H1 (cell line): ENCODE measurements around the gene NEO1. TPM values are rescaled to one million over a fixed set of nuclear protein-coding genes. Genes with fewer than 3 reads are reported as not detected.

Experiments used
- EP300 ChIP-seq, 2 experiments: IDR thresholded peaks; 1 replicate in 1 of 2; 2 replicates in 1 of 2; pipeline ENCODE4 v1.6.1; 2011 to 2012; ENCODE audit warnings: low read depth in 2 of 2, low read length in 2 of 2, mild to moderate bottlenecking in 2 of 2, borderline replicate concordance in 1 of 2, inconsistent platforms in 1 of 2, moderate library complexity in 1 of 2
- KDM4A ChIP-seq: IDR thresholded peaks from one replicate; pipeline ENCODE4 v1.7.1; 2012; ENCODE audit warnings: low read depth, mild to moderate bottlenecking, moderate library complexity, low read length, inconsistent platforms; ENCODE audit not compliant: severe bottlenecking
- RXRA ChIP-seq: IDR thresholded peaks from 2 replicates; pipeline ENCODE4 v1.6.1; 2011; ENCODE audit warnings: low read depth, mild to moderate bottlenecking, low read length, moderate library complexity; ENCODE audit not compliant: insufficient read depth
- SIRT6 ChIP-seq: IDR thresholded peaks from one replicate; pipeline ENCODE4 v1.7.1; 2012; ENCODE audit warnings: low read length, inconsistent platforms
- SP4 ChIP-seq: IDR thresholded peaks from 2 replicates; pipeline ENCODE4 v1.6.1; 2012; ENCODE audit warnings: low read length, inconsistent platforms
- polyA plus RNA-seq, 7 experiments: library from polyadenylated mRNA; depleted of rRNA in 3 of 7; stranded (reverse) in 5 of 7; unstranded in 2 of 7; fragments of >200 nt in 5 of 7; fragments of 200-250 nt in 2 of 7; gene quantifications; 1 replicate in 5 of 7; 2 replicates in 1 of 7; 4 replicates in 1 of 7; pipeline versions ENCODE4 v1.2.1 to v1.2.3, GENCODE V29; 2011 to 2013; ENCODE audit warnings: missing spikeins in 2 of 7, mixed read lengths in 2 of 7
- total RNA-seq: library from RNA; stranded (reverse); fragmentation: NEBNext Ultra II Directional; extraction: Animal tissue kit (Norgen Biotek cat#: 25700); gene quantifications from 2 replicates; pipeline ENCODE4 v1.2.1, GENCODE V29; 2021
- TF ChIP-seq, protein P1 (sequence below): IDR thresholded peaks from 2 replicates; pipeline ENCODE4 v1.6.1; 2011; ENCODE audit warnings: low read length, improper control_type of control experiment

NEO1 gene
- total and polyA plus RNA-seq, 2 of the 8 experiments (the other 6 are each of a cell fraction or from before 2014, with no cell fraction given), result 36.0 to 51.0 TPM

DNA sequence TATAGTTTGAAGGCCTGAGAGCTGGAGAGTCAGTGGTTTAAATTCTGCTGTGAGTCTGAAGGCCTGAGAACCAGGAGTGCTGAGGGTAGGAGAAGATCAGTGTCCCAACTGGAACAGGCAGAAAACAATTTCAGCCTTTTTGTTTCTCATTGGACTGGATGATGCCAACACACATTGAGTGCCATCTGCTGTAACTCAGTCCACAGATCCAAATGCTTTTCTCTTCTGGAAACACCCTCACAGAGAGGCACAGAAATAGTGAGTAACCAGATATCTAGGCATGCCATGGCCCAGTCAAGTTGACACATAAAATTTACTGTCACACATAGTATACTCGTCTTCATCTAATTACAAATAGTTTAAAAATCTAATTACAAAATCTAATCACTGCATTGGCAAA, 100.8 kb downstream of the NEO1 start (continued):
- TF ChIP-seq, protein P1, sequence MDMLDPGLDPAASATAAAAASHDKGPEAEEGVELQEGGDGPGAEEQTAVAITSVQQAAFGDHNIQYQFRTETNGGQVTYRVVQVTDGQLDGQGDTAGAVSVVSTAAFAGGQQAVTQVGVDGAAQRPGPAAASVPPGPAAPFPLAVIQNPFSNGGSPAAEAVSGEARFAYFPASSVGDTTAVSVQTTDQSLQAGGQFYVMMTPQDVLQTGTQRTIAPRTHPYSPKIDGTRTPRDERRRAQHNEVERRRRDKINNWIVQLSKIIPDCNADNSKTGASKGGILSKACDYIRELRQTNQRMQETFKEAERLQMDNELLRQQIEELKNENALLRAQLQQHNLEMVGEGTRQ, result no peak
- no peak for TF ChIP-seq KDM4A
- no peak for TF ChIP-seq RXRA
- TF ChIP-seq SP4, result no peak
- no peak for TF ChIP-seq EP300 (IDR thresholded peaks at IDR 0.05; ENCODE audit: borderline replicate concordance in 1 of 2, low read depth in 2 of 2, low read length in 2 of 2)
- TF ChIP-seq SIRT6, result no peak
- TF ChIP-seq, all 59 proteins: peak for 0
